ENCODE measurements around the gene CFAP206. TPM values are rescaled to one million over a fixed set of nuclear protein-coding genes. Genes with fewer than 3 reads are reported as not detected.
A peak's percentile ranks its signal among the peaks of the same experiment; 100 is the strongest.

CFAP206 gene
- total and polyA plus RNA-seq, 2 experiments from 2014 or later, result 0.40 TPM; not detected in 1

DNA sequence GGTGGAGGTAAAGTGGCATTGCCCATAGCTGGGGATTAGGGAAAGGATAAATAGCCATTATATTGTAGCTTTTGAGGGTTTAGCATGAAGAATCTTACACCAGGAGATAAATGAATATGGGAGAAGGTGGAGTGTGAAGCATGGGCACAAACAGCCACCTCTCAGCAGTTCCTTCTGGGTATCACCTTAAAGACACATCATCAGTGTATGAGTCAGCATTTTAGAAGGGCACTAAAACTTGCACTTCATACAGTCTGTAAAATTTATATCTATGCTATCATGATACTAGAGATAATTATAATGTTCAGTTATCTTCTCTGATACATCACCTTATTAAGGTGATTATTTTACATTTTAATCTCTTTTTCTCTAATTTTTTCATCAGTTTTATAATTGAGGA, 90.3 kb downstream of the CFAP206 start:
- Histone ChIP-seq H3K36me3 (peaks cover 5% of the 10 kb centered on the region), H3K4me1 (ENCODE audit: low read depth) (no peaks in the 10 kb centered on the region), H3K27me3 (no peaks in the 10 kb centered on the region), H3K4me3 (no peak overlapping the region), H3K9me3 (ENCODE audit: low read depth) (no peaks in the 10 kb centered on the region), H3K27ac (no peak overlapping the region)
- DNase-seq (ENCODE audit: low read depth in 1 of 2, low spot score in 1 of 2), result no peak
- TF ChIP-seq, protein P1, sequence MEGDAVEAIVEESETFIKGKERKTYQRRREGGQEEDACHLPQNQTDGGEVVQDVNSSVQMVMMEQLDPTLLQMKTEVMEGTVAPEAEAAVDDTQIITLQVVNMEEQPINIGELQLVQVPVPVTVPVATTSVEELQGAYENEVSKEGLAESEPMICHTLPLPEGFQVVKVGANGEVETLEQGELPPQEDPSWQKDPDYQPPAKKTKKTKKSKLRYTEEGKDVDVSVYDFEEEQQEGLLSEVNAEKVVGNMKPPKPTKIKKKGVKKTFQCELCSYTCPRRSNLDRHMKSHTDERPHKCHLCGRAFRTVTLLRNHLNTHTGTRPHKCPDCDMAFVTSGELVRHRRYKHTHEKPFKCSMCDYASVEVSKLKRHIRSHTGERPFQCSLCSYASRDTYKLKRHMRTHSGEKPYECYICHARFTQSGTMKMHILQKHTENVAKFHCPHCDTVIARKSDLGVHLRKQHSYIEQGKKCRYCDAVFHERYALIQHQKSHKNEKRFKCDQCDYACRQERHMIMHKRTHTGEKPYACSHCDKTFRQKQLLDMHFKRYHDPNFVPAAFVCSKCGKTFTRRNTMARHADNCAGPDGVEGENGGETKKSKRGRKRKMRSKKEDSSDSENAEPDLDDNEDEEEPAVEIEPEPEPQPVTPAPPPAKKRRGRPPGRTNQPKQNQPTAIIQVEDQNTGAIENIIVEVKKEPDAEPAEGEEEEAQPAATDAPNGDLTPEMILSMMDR (IDR thresholded peaks at IDR 0.05; ENCODE audit: low read depth, low read length), result no peak

- no peak overlapping the region for H3K27ac ChIP-seq
- peaks cover 12% of the 10 kb centered on the region for H3K36me3 ChIP-seq
- no peak for DNase-seq (ENCODE audit: low read depth in 1 of 2, low spot score in 1 of 2)
- no peaks in the 10 kb centered on the region for H3K4me1 ChIP-seq (ENCODE audit: low read depth)
- no peaks in the 10 kb centered on the region for H3K9me3 ChIP-seq (ENCODE audit: low read depth)
- TF ChIP-seq, protein P1 (IDR thresholded peaks at IDR 0.05; ENCODE audit: low read depth, low read length), result no peak
- H3K4me3 ChIP-seq, result no peak overlapping the region
- H3K27me3 ChIP-seq, result no peaks in the 10 kb centered on the region
These were observed 94.2 kb downstream of the CFAP206 start for GRCh38 chr6:87501809-87502572.

DNA sequence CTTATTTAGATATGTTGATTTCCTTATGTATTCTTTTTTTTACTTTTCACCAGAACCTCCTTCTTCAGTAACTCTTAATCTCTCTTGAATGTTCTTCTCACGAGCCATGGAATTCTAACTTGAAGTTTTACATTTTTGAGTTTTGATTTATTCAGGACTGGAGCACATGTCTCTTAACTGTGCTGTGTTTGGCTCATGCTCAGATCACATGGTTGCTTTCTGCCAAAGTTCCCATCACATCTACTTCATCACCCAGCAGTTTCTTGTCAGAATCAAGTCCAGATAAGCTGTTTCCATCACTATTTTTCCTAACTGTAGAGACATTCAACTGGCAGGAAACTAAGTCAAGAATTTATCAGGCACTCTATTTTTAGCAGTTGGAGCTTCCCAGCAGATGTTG, 96.7 kb downstream of the CFAP206 start:
- H3K27me3 ChIP-seq, result no peaks in the 10 kb centered on the region
- H3K4me1 ChIP-seq (ENCODE audit: low read depth), result no peaks in the 10 kb centered on the region
- peak in 1 of 2 donors; percentile 46 for DNase-seq (ENCODE audit: low read depth in 1 of 2, low spot score in 1 of 2)
- no peak overlapping the region for H3K27ac ChIP-seq
- TF ChIP-seq, protein P1 (IDR thresholded peaks at IDR 0.05; ENCODE audit: low read depth, low read length), result no peak
- H3K9me3 ChIP-seq (ENCODE audit: low read depth), result no peaks in the 10 kb centered on the region
- H3K4me3 ChIP-seq, result no peak overlapping the region
- peaks cover 18% of the 10 kb centered on the region for H3K36me3 ChIP-seq

Other genes with a start within 250 kb of the CFAP206 start
- gene SMIM8, start 85.4 kb upstream of the CFAP206 start, total RNA-seq, result 8.8 and 15.7 TPM in 2 replicates
- 16.0 and 29.1 TPM in 2 replicates for gene SMIM8, start 85.4 kb upstream of the CFAP206 start, polyA plus RNA-seq
- not detected in 2 replicates for gene GJB7, start 78.7 kb upstream of the CFAP206 start, total RNA-seq
- gene GJB7, start 78.7 kb upstream of the CFAP206 start, polyA plus RNA-seq, result 0.96 TPM in 1 of 2 replicates, not detected in the other
- 1.5 and 4.3 TPM in 2 replicates for gene C6orf163, start 63.2 kb upstream of the CFAP206 start, total RNA-seq
- gene C6orf163, start 63.2 kb upstream of the CFAP206 start, polyA plus RNA-seq, result 1.4 and 2.8 TPM in 2 replicates
- 12.7 TPM in 2 replicates for gene SLC35A1, start 65.0 kb downstream of the CFAP206 start, total RNA-seq
- 29.3 and 30.8 TPM in 2 replicates for gene SLC35A1, start 65.0 kb downstream of the CFAP206 start, polyA plus RNA-seq
- 30.7 and 42.1 TPM in 2 replicates for gene RARS2, start 182.0 kb downstream of the CFAP206 start, total RNA-seq
- gene RARS2, start 182.0 kb downstream of the CFAP206 start, polyA plus RNA-seq, result 77.4 and 83.3 TPM in 2 replicates
- 19.2 and 21.5 TPM in 2 replicates for gene ORC3, start 182.2 kb downstream of the CFAP206 start, total RNA-seq
- 32.2 and 40.8 TPM in 2 replicates for gene ORC3, start 182.2 kb downstream of the CFAP206 start, polyA plus RNA-seq

All from cardiac muscle cell (in vitro differentiated cells and primary cell).